PC-3 (cell line): ENCODE measurements around the gene ZNF850.

Experiments
- CTCF ChIP-seq: fragments of 300-600 bp; sonication (generic); conservative IDR thresholded peaks from 2 replicates; pipeline ENCODE4 v1.5.1; 2017; ENCODE audit warnings: antibody characterized with exemption, low read depth, mild to moderate bottlenecking, low read length
- EZH2phosphoT487 ChIP-seq: fragments of 300-600 bp; sonication (generic); IDR thresholded peaks from 2 replicates; pipeline ENCODE4 v1.6.1; 2018; ENCODE audit warnings: mild to moderate bottlenecking, antibody characterized with exemption, low read length, borderline replicate concordance

- TF ChIP-seq EZH2phosphoT487 (no peak), CTCF (no peak)
These were observed 86.8 kb downstream of the ZNF850 start for GRCh38 chr19:36685835-36686234.
